ENCODE data around the gene TCEA2. TPM values are rescaled to one million over a fixed set of nuclear protein-coding genes. Genes with fewer than 3 reads are reported as not detected.

TCEA2 gene
- total RNA-seq, 1 experiment from 2014 or later, result 48.3 TPM

GRCh38 chr20:64055396-64055892, 7.6 kb upstream of the TCEA2 start:
- no peak overlapping the region for H3K4me3 ChIP-seq (ENCODE audit: low read depth, low read length)
- no TSS peak for BruUV-seq (replicated peaks)
- POLR2A ChIA-PET, result no interaction called here

DNA sequence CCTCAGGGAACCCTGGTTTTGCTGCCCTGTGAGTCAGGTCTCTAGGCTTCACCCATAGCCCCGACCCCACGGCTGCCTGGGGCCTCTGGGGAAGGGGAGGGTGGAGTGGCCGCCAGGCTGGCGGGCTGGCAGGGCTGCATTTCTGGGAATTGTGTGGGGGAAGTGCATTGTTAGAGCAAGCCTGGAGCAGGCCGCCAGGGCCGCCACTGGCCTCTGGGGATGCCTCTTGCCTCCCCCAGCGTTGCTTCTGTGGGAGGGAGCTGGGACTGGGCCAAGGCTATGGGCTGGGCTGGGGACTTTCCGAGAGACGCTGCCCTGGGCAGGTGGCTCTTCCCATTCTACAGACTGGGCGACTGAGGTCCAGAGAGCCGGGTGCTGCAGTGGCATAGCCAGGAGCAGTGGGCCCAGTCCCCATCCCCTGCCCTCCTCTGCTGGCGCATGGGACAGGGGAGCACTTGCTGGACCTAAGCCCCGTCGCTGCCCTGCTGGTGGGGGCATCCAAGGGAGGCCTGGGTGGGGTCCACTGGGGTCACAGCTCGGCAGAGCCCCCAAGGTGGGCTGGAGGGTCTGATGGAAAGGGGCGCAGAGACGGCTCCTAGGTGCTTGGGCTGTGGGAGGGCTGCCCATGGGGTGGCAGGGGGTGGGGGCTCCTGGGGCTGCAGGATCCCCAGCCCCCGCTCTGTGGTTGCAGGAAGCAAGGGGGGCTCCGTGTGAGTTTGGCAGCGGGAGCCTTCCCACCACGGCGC, 6.9 kb upstream of the TCEA2 start:
- Mint-ChIP-seq H3K4me1 (ENCODE audit: low read depth, unreplicated experiment) (peaks cover 7% of the 10 kb centered on the region), H3K9me3 (ENCODE audit: unreplicated experiment) (no peaks in the 10 kb centered on the region), H3K4me3 (ENCODE audit: unreplicated experiment) (no peak overlapping the region), H3K36me3 (ENCODE audit: insufficient read depth, unreplicated experiment) (peaks cover 6% of the 10 kb centered on the region), H3K27ac (ENCODE audit: unreplicated experiment) (no peak overlapping the region), H3K27me3 (ENCODE audit: insufficient read depth, unreplicated experiment) (no peaks in the 10 kb centered on the region)
- no peak for TF ChIP-seq CTCF (IDR thresholded peaks at IDR 0.05; ENCODE audit: insufficient read depth in 1 of 2, low read depth in 1 of 2, low read length in 1 of 2, severe bottlenecking in 1 of 2, unreplicated experiment in 1 of 2)
- no peak for DNase-seq
- POLR2A ChIA-PET, result no interaction called here
- intact Hi-C loops (cut with micrococcal nuclease; ENCODE audit: unreplicated experiment), result loop anchor here (2.0 kb wide), 1 partner anchor 77 kb away; the partner anchor contains the start of gene SAMD10
- BruUV-seq (replicated peaks), result no TSS peak
- Histone ChIP-seq H3K4me3 (ENCODE audit: low read depth, low read length) (no peak overlapping the region), H3K9me3 (no peaks in the 10 kb centered on the region), H3K4me1 (peaks cover 14% of the 10 kb centered on the region), H3K36me3 (ENCODE audit: control insufficient read depth, insufficient read depth, low read length) (no peaks in the 10 kb centered on the region), H3K27me3 (replicated peaks; ENCODE audit: control insufficient read depth, insufficient read depth, low read length) (no peaks in the 10 kb centered on the region)
- CTCF ChIA-PET, result interaction anchor here (8.0 kb wide), 1 partner anchor 17 kb away, joined by 64 read pairs; no protein-coding TSS in a partner anchor

More at GRCh38 chr20:64055396-64055892, 7.6 kb upstream of the TCEA2 start:
- no peaks in the 10 kb centered on the region for H3K9me3 ChIP-seq
- H3K36me3 ChIP-seq (ENCODE audit: control insufficient read depth, insufficient read depth, low read length), result no peaks in the 10 kb centered on the region
- TF ChIP-seq CTCF (IDR thresholded peaks at IDR 0.05; ENCODE audit: insufficient read depth in 1 of 2, low read depth in 1 of 2, low read length in 1 of 2, severe bottlenecking in 1 of 2, unreplicated experiment in 1 of 2), result no peak
- CTCF ChIA-PET, result interaction anchor here (0.6 to 8.0 kb wide), 2 partner anchors 17 to 159 kb away, joined by 3 to 64 read pairs; no protein-coding TSS in a partner anchor
- no peaks in the 10 kb centered on the region for H3K27me3 Mint-ChIP-seq (ENCODE audit: insufficient read depth, unreplicated experiment)
- intact Hi-C loops (cut with micrococcal nuclease; ENCODE audit: unreplicated experiment), result no loop called here
- no peak for DNase-seq
- H3K4me1 ChIP-seq, result peaks cover 14% of the 10 kb centered on the region
- H3K4me1 Mint-ChIP-seq (ENCODE audit: low read depth, unreplicated experiment), result peaks cover 7% of the 10 kb centered on the region
- no peaks in the 10 kb centered on the region; the same call in 1 of the 2 replicates for H3K27me3 ChIP-seq (replicated peaks; ENCODE audit: control insufficient read depth, insufficient read depth, low read length)
- no peaks in the 10 kb centered on the region for H3K9me3 Mint-ChIP-seq (ENCODE audit: unreplicated experiment)
- no peak overlapping the region for H3K27ac Mint-ChIP-seq (ENCODE audit: unreplicated experiment)
- H3K36me3 Mint-ChIP-seq (ENCODE audit: insufficient read depth, unreplicated experiment), result peaks cover 6% of the 10 kb centered on the region
- no peak overlapping the region for H3K4me3 Mint-ChIP-seq (ENCODE audit: unreplicated experiment)

DNA sequence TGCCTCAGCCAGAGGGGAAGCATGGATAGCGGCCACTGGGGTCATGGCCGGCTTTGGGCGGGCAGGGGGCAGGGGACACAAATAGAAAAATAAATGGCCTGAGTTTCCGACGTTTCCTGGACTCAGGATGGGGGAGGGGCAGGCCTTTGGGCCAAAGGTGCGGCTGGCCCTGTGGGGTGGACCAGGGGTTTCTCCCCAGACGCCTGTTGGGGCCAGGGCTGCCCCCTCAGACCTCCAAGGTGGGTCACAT, 6.4 kb upstream of the TCEA2 start:
- ChIA-PET CTCF (no interaction called here), POLR2A (no interaction called here)
- H3K4me1 Mint-ChIP-seq (ENCODE audit: low read depth, unreplicated experiment), result peaks cover 7% of the 10 kb centered on the region
- H3K27me3 ChIP-seq (replicated peaks; ENCODE audit: control insufficient read depth, insufficient read depth, low read length), result no peaks in the 10 kb centered on the region
- BruUV-seq (replicated peaks), result no TSS peak
- no peak overlapping the region for H3K27ac Mint-ChIP-seq (ENCODE audit: unreplicated experiment)
- peaks cover 6% of the 10 kb centered on the region for H3K36me3 Mint-ChIP-seq (ENCODE audit: insufficient read depth, unreplicated experiment)
- no peak for DNase-seq
- no peak overlapping the region for H3K4me3 ChIP-seq (ENCODE audit: low read depth, low read length)
- H3K4me1 ChIP-seq, result peaks cover 14% of the 10 kb centered on the region
- intact Hi-C loops (cut with micrococcal nuclease; ENCODE audit: unreplicated experiment), result loop anchor here (2.0 kb wide), 1 partner anchor 78 kb away; the partner anchor contains the start of gene SAMD10
- no peak overlapping the region for H3K4me3 Mint-ChIP-seq (ENCODE audit: unreplicated experiment)
- H3K36me3 ChIP-seq (ENCODE audit: control insufficient read depth, insufficient read depth, low read length), result no peaks in the 10 kb centered on the region
- TF ChIP-seq CTCF (IDR thresholded peaks at IDR 0.05; ENCODE audit: insufficient read depth in 1 of 2, low read depth in 1 of 2, low read length in 1 of 2, severe bottlenecking in 1 of 2, unreplicated experiment in 1 of 2), result no peak
- no peaks in the 10 kb centered on the region for H3K27me3 Mint-ChIP-seq (ENCODE audit: insufficient read depth, unreplicated experiment)
- H3K9me3 ChIP-seq, result no peaks in the 10 kb centered on the region
- H3K9me3 Mint-ChIP-seq (ENCODE audit: unreplicated experiment), result no peaks in the 10 kb centered on the region
